Tibial nerve (tissue), 4 donors: Measurements from ENCODE around the gene ZFYVE28. TPM values are rescaled to one million over a fixed set of nuclear protein-coding genes. Genes with fewer than 3 reads are reported as not detected.

Source experiments
- DNase-seq, 2 donors: peaks; one replicate each; pipeline ENCODE4 v3.0.0-alpha.2; 2019; ENCODE audit warnings: low spot score in 2 of 2
- H3K27ac ChIP-seq, 4 donors: fragments of 200-600 bp; sonication (generic) in 3 of 4; one replicate each; pipeline ENCODE4 v1.5.1; 2017 to 2019; ENCODE audit warnings: mild to moderate bottlenecking in 1 of 4
- H3K27me3 ChIP-seq, 2 donors: fragments of 200-600 bp; sonication (generic) in 1 of 2; one replicate each; pipeline versions ENCODE4 v1.5.1 to v1.6.0; 2017 to 2019
- H3K36me3 ChIP-seq, 3 donors: fragments of 200-600 bp; sonication (generic); one replicate each; pipeline ENCODE4 v1.5.1; 2018 to 2019
- H3K4me1 ChIP-seq, 4 donors: fragments of 200-600 bp; sonication (generic) in 3 of 4; one replicate each; pipeline ENCODE4 v1.5.1; 2017 to 2019
- H3K4me3 ChIP-seq, 4 donors: fragments of 200-600 bp; sonication (generic) in 3 of 4; one replicate each; pipeline ENCODE4 v1.5.1; 2017 to 2019; ENCODE audit warnings: mild to moderate bottlenecking in 1 of 4, moderate library complexity in 1 of 4
- H3K9me3 ChIP-seq, 4 donors: fragments of 200-600 bp; sonication (generic) in 3 of 4; one replicate each; pipeline ENCODE4 v1.5.1; 2017 to 2019
- CTCF ChIP-seq, 5 experiments: fragments of 200-600 bp in 3 of 5; fragments of 450-650 bp in 2 of 5; sonication (generic) in 3 of 5; IDR thresholded peaks; one replicate each; pipeline ENCODE4 v1.5.1; 2016 to 2019; ENCODE audit warnings: antibody characterized with exemption in 5 of 5, mild to moderate bottlenecking in 3 of 5, moderate library complexity in 2 of 5
- EP300 ChIP-seq, 2 donors: sonication (generic); formaldehyde crosslinking; IDR thresholded peaks; one replicate each; pipeline ENCODE4 v1.6.1; 2017; ENCODE audit warnings: antibody characterized with exemption in 2 of 2, mild to moderate bottlenecking in 1 of 2
- POLR2A ChIP-seq, 2 donors: fragments of 450-650 bp; IDR thresholded peaks; one replicate each; pipeline ENCODE4 v1.6.1; 2017; ENCODE audit warnings: antibody characterized with exemption in 2 of 2, mild to moderate bottlenecking in 2 of 2, moderate library complexity in 2 of 2
- WGBS, 2 donors: methylation state at CpG; one replicate each; pipeline ENCODE4 v1.1.5; 2018; 5-methylcytosine and 5-hydroxymethylcytosine counted together
- total RNA-seq, 4 donors: library from RNA; depleted of rRNA; stranded (reverse); fragments of >200 nt; gene quantifications; one replicate each; pipeline ENCODE4 v1.1.0, GENCODE V29; 2016

Gene ZFYVE28
- total RNA-seq, 4 donors from 2014 or later, result 16.2 to 44.4 (median 26.5) TPM

GRCh38 chr4:2335729-2336101, 82.7 kb downstream of the ZFYVE28 start:
- no peak for DNase-seq
- no peak overlapping the region for H3K4me3 ChIP-seq
- no peak overlapping the region for H3K27ac ChIP-seq
- 92 to 93% methylated on average over 5 to 8 of the region's 9 CpGs for WGBS, 2 donors
- H3K4me1 ChIP-seq, result no peaks in the 10 kb centered on the region
- H3K9me3 ChIP-seq, result no peaks in the 10 kb centered on the region
- no peak for TF ChIP-seq EP300 (IDR thresholded peaks at IDR 0.05)
- no peak for TF ChIP-seq CTCF (IDR thresholded peaks at IDR 0.05)
- TF ChIP-seq POLR2A (IDR thresholded peaks at IDR 0.05), result no peak
- peaks cover 0 to 78% (median 0%) of the 10 kb centered on the region in 3 donors for H3K36me3 ChIP-seq
- no peaks in the 10 kb centered on the region for H3K27me3 ChIP-seq

- Histone ChIP-seq H3K27ac (no peak overlapping the region), H3K4me1 (no peaks in the 10 kb centered on the region), H3K27me3 (no peaks in the 10 kb centered on the region), H3K4me3 (no peak overlapping the region), H3K36me3 (peaks cover 0 to 78% (median 0%) of the 10 kb centered on the region in 3 donors), H3K9me3 (no peaks in the 10 kb centered on the region)
- TF ChIP-seq EP300 (IDR thresholded peaks at IDR 0.05) (no peak), CTCF (IDR thresholded peaks at IDR 0.05) (no peak), POLR2A (IDR thresholded peaks at IDR 0.05) (no peak)
- DNase-seq, result no peak
- WGBS, 2 donors, result 85 to 86% methylated on average over 22 to 27 of the region's 27 CpGs
These were observed 83.4 kb downstream of the ZFYVE28 start for GRCh38 chr4:2334826-2335728.

GRCh38 chr4:2333916-2334644, 84.4 kb downstream of the ZFYVE28 start:
- Histone ChIP-seq H3K4me1 (no peaks in the 10 kb centered on the region), H3K4me3 (no peak overlapping the region), H3K9me3 (peaks cover 0 to 5% (median 2%) of the 10 kb centered on the region in 4 donors), H3K27me3 (no peaks in the 10 kb centered on the region), H3K36me3 (peaks cover 0 to 78% (median 0%) of the 10 kb centered on the region in 3 donors), H3K27ac (no peak overlapping the region)
- no peak for TF ChIP-seq POLR2A (IDR thresholded peaks at IDR 0.05)
- TF ChIP-seq EP300 (IDR thresholded peaks at IDR 0.05), result no peak
- no peak for TF ChIP-seq CTCF (IDR thresholded peaks at IDR 0.05)
- DNase-seq, result no peak
- 76 to 78% methylated on average over 13 to 27 of the region's 28 CpGs for WGBS, 2 donors

- H3K36me3 ChIP-seq, result peaks cover 0 to 79% (median 0%) of the 10 kb centered on the region in 3 donors
- H3K4me3 ChIP-seq, result no peak overlapping the region
- no peak for DNase-seq
- 65% methylated on average over 16 to 18 of the region's 18 CpGs for WGBS, 2 donors
- peaks cover 0 to 12% (median 3%) of the 10 kb centered on the region in 4 donors for H3K9me3 ChIP-seq
- no peak for TF ChIP-seq POLR2A (IDR thresholded peaks at IDR 0.05)
- TF ChIP-seq EP300 (IDR thresholded peaks at IDR 0.05), result no peak
- no peak for TF ChIP-seq CTCF (IDR thresholded peaks at IDR 0.05)
- H3K4me1 ChIP-seq, result no peaks in the 10 kb centered on the region
- H3K27ac ChIP-seq, result no peak overlapping the region
- H3K27me3 ChIP-seq, result no peaks in the 10 kb centered on the region
These were observed 85.0 kb downstream of the ZFYVE28 start for GRCh38 chr4:2333356-2333841.

GRCh38 chr4:2332976-2333319, 85.5 kb downstream of the ZFYVE28 start:
- H3K4me1 ChIP-seq, result no peaks in the 10 kb centered on the region
- no peak for TF ChIP-seq POLR2A (IDR thresholded peaks at IDR 0.05)
- no peak overlapping the region for H3K27ac ChIP-seq
- 78 to 79% methylated on average over 6 of the region's 6 CpGs for WGBS, 2 donors
- no peaks in the 10 kb centered on the region for H3K27me3 ChIP-seq
- no peak overlapping the region for H3K4me3 ChIP-seq
- peaks cover 0 to 17% (median 3%) of the 10 kb centered on the region in 4 donors for H3K9me3 ChIP-seq
- peaks cover 0 to 80% (median 0%) of the 10 kb centered on the region in 3 donors for H3K36me3 ChIP-seq
- no peak for DNase-seq
